ENCODE data around the gene ELL2. TPM values are rescaled to one million over a fixed set of nuclear protein-coding genes. Genes with fewer than 3 reads are reported as not detected.

The ELL2 gene
- total RNA-seq, 1 experiment from 2014 or later = 24.4 TPM

- Mint-ChIP-seq H3K36me3 (no peaks in the 10 kb centered on the region), H3K4me1 (peaks cover 4% of the 10 kb centered on the region; the same call in 1 of the 2 replicates), H3K4me3 (no peak overlapping the region), H3K27ac (no peak overlapping the region), H3K27me3 (ENCODE audit: low read depth) (no peaks in the 10 kb centered on the region), H3K9me3 (no peaks in the 10 kb centered on the region)
- CTCF ChIA-PET = no interaction called here
- TF ChIP-seq KAT7 (CRISPR knock-in tag; IDR thresholded peaks at IDR 0.05; ENCODE audit: borderline replicate concordance) (no peak), ZNF532 (CRISPR knock-in tag; IDR thresholded peaks at IDR 0.05; ENCODE audit: borderline replicate concordance) (no peak), STAT6 (CRISPR knock-in tag; conservative IDR thresholded peaks at IDR 0.05; ENCODE audit: low read depth) (no peak), HMGXB4 (CRISPR knock-in tag; IDR thresholded peaks at IDR 0.05) (no peak), ZBTB21 (CRISPR knock-in tag; IDR thresholded peaks at IDR 0.05; ENCODE audit: borderline replicate concordance) (no peak), ZNF423 (CRISPR knock-in tag; IDR thresholded peaks at IDR 0.05) (no peak), NFE2L1 (CRISPR knock-in tag; IDR thresholded peaks at IDR 0.05) (no peak), ZNF317 (CRISPR knock-in tag; IDR thresholded peaks at IDR 0.05; ENCODE audit: borderline replicate concordance, low read depth) (no peak), RORB (CRISPR knock-in tag; IDR thresholded peaks at IDR 0.05) (no peak), CREB1 (CRISPR knock-in tag; IDR thresholded peaks at IDR 0.05) (no peak)
- TF ChIP-seq, protein P1, sequence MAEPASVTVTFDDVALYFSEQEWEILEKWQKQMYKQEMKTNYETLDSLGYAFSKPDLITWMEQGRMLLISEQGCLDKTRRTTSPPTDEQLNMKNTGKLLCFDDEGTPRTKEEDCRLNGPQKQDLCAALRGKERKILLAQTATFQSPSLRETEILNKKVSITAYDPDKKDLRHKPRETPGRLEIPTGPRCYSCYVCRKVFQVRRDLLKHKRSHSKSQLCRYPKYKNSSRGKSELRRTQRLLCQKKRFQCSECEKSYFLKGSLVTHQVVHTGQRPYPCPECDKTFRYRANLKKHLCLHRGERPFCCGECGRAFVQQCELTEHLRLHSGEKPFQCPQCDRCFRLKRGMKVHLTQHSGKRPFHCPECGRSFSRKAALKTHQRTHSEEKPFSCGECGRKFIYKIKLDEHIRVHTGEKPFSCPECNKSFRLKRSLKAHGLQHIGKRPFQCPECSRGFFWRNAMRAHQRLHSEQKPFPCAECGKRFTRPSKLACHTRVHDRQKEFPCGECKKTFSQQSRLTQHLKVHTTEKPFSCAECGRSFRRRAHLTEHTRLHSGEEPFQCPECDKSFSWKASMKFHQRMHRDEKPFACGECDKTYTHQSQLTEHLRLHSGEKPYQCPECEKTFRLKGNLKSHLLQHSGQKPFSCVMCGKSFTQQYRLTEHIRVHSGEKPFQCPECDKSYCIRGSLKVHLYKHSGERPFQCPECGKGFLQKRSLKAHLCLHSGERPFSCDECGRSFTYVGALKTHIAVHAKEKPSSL (CRISPR knock-in tag; conservative IDR thresholded peaks at IDR 0.05) = no peak
- TF ChIP-seq, protein P2, sequence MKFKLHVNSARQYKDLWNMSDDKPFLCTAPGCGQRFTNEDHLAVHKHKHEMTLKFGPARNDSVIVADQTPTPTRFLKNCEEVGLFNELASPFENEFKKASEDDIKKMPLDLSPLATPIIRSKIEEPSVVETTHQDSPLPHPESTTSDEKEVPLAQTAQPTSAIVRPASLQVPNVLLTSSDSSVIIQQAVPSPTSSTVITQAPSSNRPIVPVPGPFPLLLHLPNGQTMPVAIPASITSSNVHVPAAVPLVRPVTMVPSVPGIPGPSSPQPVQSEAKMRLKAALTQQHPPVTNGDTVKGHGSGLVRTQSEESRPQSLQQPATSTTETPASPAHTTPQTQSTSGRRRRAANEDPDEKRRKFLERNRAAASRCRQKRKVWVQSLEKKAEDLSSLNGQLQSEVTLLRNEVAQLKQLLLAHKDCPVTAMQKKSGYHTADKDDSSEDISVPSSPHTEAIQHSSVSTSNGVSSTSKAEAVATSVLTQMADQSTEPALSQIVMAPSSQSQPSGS (CRISPR knock-in tag; IDR thresholded peaks at IDR 0.05; ENCODE audit: borderline replicate concordance, low read depth) = no peak
- DNase-seq (ENCODE audit: low spot score) (no peak), ATAC-seq (no peak)
- POLR2A ChIA-PET = no interaction called here
These were observed 8.7 kb upstream of the ELL2 start for GRCh38 chr5:95970359-95970704.
